Tibial nerve (tissue), 4 donors: ENCODE measurements around the gene RAB4B. TPM values are rescaled to one million over a fixed set of nuclear protein-coding genes. Genes with fewer than 3 reads are reported as not detected.

Experiments used
- DNase-seq, 2 donors: peaks; one replicate each; pipeline ENCODE4 v3.0.0-alpha.2; 2019; ENCODE audit warnings: low spot score in 2 of 2
- H3K27ac ChIP-seq, 4 donors: fragments of 200-600 bp; sonication (generic) in 3 of 4; one replicate each; pipeline ENCODE4 v1.5.1; 2017 to 2019; ENCODE audit warnings: mild to moderate bottlenecking in 1 of 4
- H3K27me3 ChIP-seq, 2 donors: fragments of 200-600 bp; sonication (generic) in 1 of 2; one replicate each; pipeline versions ENCODE4 v1.5.1 to v1.6.0; 2017 to 2019
- H3K36me3 ChIP-seq, 3 donors: fragments of 200-600 bp; sonication (generic); one replicate each; pipeline ENCODE4 v1.5.1; 2018 to 2019
- H3K4me1 ChIP-seq, 4 donors: fragments of 200-600 bp; sonication (generic) in 3 of 4; one replicate each; pipeline ENCODE4 v1.5.1; 2017 to 2019
- H3K4me3 ChIP-seq, 4 donors: fragments of 200-600 bp; sonication (generic) in 3 of 4; one replicate each; pipeline ENCODE4 v1.5.1; 2017 to 2019; ENCODE audit warnings: mild to moderate bottlenecking in 1 of 4, moderate library complexity in 1 of 4
- H3K9me3 ChIP-seq, 4 donors: fragments of 200-600 bp; sonication (generic) in 3 of 4; one replicate each; pipeline ENCODE4 v1.5.1; 2017 to 2019
- EP300 ChIP-seq, 2 donors: sonication (generic); formaldehyde crosslinking; IDR thresholded peaks; one replicate each; pipeline ENCODE4 v1.6.1; 2017; ENCODE audit warnings: antibody characterized with exemption in 2 of 2, mild to moderate bottlenecking in 1 of 2
- POLR2A ChIP-seq, 2 donors: fragments of 450-650 bp; IDR thresholded peaks; one replicate each; pipeline ENCODE4 v1.6.1; 2017; ENCODE audit warnings: antibody characterized with exemption in 2 of 2, mild to moderate bottlenecking in 2 of 2, moderate library complexity in 2 of 2
- WGBS, 2 donors: methylation state at CpG; one replicate each; pipeline ENCODE4 v1.1.5; 2018; 5-methylcytosine and 5-hydroxymethylcytosine counted together
- total RNA-seq, 4 donors: library from RNA; depleted of rRNA; stranded (reverse); fragments of >200 nt; gene quantifications; one replicate each; pipeline ENCODE4 v1.1.0, GENCODE V29; 2016
- TF ChIP-seq, protein P1 (sequence below), 5 experiments: fragments of 200-600 bp in 3 of 5; fragments of 450-650 bp in 2 of 5; sonication (generic) in 3 of 5; IDR thresholded peaks; one replicate each; pipeline ENCODE4 v1.5.1; 2016 to 2019; ENCODE audit warnings: antibody characterized with exemption in 5 of 5, mild to moderate bottlenecking in 3 of 5, moderate library complexity in 2 of 5

The RAB4B gene
- total RNA-seq, 4 donors from 2014 or later = 38.3 to 66.6 (median 52.0) TPM

DNA sequence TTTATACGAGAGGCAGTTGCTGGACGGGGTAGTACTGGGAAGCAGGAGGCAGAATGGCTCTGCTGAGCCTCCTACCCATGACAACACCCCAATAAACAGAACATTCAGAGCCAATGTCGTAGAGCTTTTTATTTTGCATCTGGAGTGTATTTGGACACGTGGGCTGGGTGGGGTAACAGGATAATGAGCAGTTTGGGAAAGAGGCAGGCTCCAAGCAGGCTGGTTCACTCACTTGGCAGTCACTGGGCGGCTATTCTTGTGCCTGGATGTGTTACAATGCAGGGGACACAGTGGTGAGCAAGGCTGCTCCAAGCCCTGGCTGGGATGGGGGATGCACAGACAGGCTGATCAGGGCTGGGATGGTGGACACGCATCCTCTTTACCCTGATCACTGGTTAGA is 37.3 kb upstream of the RAB4B start:
- peak; percentile 57 to 81 for DNase-seq
- Histone ChIP-seq H3K4me1 (peaks cover 0 to 51% (median 0%) of the 10 kb centered on the region in 4 donors), H3K9me3 (no peaks in the 10 kb centered on the region), H3K27ac (peak overlapping the region; percentile 20 to 83 (median 69)), H3K36me3 (peaks cover 3 to 78% (median 9%) of the 10 kb centered on the region in 3 donors), H3K27me3 (no peaks in the 10 kb centered on the region), H3K4me3 (peak overlapping the region in 1 of 4 donors; percentile 35)
- 33 to 64% methylated on average over 6 of the region's 6 CpGs for WGBS, 2 donors
- TF ChIP-seq EP300 (IDR thresholded peaks at IDR 0.05) = peak in 1 of 2 donors; percentile 76
- peak in 1 of 2 donors; percentile 32 for TF ChIP-seq POLR2A (IDR thresholded peaks at IDR 0.05)
- TF ChIP-seq, protein P1, sequence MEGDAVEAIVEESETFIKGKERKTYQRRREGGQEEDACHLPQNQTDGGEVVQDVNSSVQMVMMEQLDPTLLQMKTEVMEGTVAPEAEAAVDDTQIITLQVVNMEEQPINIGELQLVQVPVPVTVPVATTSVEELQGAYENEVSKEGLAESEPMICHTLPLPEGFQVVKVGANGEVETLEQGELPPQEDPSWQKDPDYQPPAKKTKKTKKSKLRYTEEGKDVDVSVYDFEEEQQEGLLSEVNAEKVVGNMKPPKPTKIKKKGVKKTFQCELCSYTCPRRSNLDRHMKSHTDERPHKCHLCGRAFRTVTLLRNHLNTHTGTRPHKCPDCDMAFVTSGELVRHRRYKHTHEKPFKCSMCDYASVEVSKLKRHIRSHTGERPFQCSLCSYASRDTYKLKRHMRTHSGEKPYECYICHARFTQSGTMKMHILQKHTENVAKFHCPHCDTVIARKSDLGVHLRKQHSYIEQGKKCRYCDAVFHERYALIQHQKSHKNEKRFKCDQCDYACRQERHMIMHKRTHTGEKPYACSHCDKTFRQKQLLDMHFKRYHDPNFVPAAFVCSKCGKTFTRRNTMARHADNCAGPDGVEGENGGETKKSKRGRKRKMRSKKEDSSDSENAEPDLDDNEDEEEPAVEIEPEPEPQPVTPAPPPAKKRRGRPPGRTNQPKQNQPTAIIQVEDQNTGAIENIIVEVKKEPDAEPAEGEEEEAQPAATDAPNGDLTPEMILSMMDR (IDR thresholded peaks at IDR 0.05) = no peak

DNA sequence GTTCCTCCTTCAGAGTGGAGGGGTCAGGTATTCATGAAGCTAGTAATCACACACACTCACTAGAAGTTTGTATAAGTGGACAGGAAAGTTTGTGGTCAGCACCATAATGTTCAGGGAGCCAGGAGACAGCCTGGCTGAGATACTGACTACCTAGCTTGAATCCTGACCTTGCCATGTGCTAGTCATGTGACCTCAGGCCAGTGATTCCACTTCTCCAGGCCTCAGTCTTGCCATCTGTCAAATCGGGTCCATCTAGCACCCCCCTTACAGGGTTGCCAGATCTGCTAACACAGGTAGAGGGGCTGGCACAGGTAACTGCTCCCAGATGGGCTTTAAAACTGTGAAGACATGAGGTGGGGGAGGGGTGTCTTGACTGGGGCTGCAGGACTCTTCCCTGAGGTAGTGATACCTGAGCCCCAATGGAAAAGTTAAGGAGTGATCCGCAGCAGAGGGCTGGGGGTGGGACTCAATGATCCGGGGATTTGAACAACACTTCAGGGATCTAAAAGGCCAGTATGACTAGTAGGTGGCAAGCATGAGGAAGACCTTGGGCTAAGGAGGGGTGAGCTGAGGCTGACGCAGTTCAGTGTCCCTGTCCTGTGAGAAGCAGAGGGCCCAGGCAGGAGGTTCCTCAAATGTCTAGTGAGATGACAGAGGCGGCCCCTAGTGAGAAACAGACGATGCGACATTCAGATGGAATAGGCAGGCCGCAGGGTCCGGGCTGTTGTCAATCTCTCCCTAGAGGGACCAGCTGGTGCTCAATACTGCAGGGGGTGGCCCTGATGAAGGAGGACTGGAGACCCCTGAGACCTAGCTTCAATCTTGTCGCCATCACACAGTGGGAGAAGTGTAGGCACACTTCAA is 36.3 kb upstream of the RAB4B start:
- TF ChIP-seq POLR2A (IDR thresholded peaks at IDR 0.05) (no peak), EP300 (IDR thresholded peaks at IDR 0.05) (no peak)
- TF ChIP-seq, protein P1 (IDR thresholded peaks at IDR 0.05) = no peak
- H3K9me3 ChIP-seq = no peaks in the 10 kb centered on the region
- DNase-seq = no peak
- 67 to 74% methylated on average over 10 of the region's 10 CpGs for WGBS, 2 donors
- peaks cover 0 to 68% (median 4%) of the 10 kb centered on the region in 3 donors for H3K36me3 ChIP-seq
- H3K4me1 ChIP-seq = peaks cover 0 to 51% (median 0%) of the 10 kb centered on the region in 4 donors
- no peaks in the 10 kb centered on the region for H3K27me3 ChIP-seq
- peak overlapping the region in 3 of 4 donors; percentile 58 to 83 (median 80) for H3K27ac ChIP-seq
- H3K4me3 ChIP-seq = no peak overlapping the region

DNA sequence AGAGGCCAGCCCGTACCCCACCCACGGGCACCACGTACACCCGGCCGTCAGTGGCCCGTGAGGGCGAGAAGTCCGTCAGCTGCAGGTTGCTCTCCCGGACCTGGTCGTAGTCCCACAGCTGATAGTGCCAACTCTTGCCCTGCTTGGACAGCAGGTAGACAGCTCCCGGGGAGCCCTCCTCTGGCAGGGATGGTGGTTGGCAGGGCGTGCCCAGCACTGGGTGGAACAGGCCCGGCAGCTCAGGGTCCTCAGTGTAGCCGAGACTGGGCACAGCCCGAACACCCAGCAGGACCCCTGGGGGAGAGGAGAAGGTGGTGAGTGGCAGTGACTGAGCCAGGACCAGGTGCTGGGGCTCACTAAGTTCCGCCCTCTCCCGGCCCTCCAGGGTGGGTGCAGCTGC is 35.6 kb upstream of the RAB4B start:
- 87 to 90% methylated on average over 10 to 17 of the region's 17 CpGs for WGBS, 2 donors
- Histone ChIP-seq H3K27ac (peak overlapping the region in 1 of 4 donors; percentile 80), H3K9me3 (no peaks in the 10 kb centered on the region), H3K36me3 (peaks cover 0 to 61% (median 0%) of the 10 kb centered on the region in 3 donors), H3K4me3 (no peak overlapping the region), H3K27me3 (no peaks in the 10 kb centered on the region), H3K4me1 (peaks cover 0 to 51% (median 0%) of the 10 kb centered on the region in 4 donors)
- no peak for DNase-seq
- TF ChIP-seq, protein P1 (IDR thresholded peaks at IDR 0.05) = no peak
- TF ChIP-seq POLR2A (IDR thresholded peaks at IDR 0.05) (no peak), EP300 (IDR thresholded peaks at IDR 0.05) (no peak)

DNA sequence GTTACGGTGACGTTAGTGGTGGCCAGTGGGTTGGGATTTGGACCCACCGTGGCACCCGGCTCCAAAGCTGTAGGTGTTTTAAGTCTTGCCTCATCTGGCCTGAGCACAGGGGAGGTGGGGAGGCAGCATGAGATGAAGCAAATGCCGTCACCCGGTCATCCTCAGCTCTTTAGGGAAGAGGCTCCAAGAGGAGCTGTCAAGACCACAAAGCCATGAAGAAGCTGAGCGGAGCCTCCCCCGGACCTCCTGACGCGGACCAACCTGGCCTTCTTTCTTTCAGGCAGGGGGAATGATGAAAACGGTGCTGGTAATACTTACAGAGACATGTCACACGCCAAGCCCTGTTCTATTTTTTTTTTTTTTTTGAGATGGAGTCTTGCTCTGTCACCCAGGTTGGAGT is 35.2 kb upstream of the RAB4B start:
- TF ChIP-seq POLR2A (IDR thresholded peaks at IDR 0.05) (no peak), EP300 (IDR thresholded peaks at IDR 0.05) (no peak)
- TF ChIP-seq, protein P1 (IDR thresholded peaks at IDR 0.05) = no peak
- H3K9me3 ChIP-seq = no peaks in the 10 kb centered on the region

DNA sequence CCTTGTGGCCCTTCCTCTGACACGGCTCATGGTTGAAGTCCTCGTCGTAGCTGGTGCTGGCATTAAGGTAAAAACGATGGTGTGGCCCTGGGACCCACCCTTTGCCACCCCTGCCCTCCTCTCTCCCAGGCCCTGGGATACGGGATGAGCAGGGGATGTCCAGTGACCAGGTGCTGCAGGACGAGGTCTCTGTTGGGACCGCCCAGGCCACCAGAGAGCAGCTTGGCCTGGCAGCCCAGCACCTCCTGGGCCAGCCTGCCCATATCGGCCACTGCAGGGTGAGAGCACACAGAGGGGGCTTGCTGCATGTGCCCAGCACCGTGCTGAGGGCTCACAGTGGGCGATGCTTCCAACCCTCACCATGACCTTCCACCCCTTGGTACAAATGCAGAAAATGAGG is 34.1 kb upstream of the RAB4B start:
- H3K27ac ChIP-seq = peak overlapping the region in 1 of 4 donors; percentile 50
- TF ChIP-seq, protein P1 (IDR thresholded peaks at IDR 0.05) = no peak
- TF ChIP-seq EP300 (IDR thresholded peaks at IDR 0.05) = no peak
- no peak for TF ChIP-seq POLR2A (IDR thresholded peaks at IDR 0.05)
- H3K4me1 ChIP-seq = peaks cover 0 to 56% (median under 1%) of the 10 kb centered on the region in 4 donors
- H3K4me3 ChIP-seq = no peak overlapping the region
- DNase-seq = no peak
- H3K9me3 ChIP-seq = no peaks in the 10 kb centered on the region
- H3K27me3 ChIP-seq = no peaks in the 10 kb centered on the region
- WGBS, 2 donors = 89 to 96% methylated on average over 9 to 10 of the region's 10 CpGs
- H3K36me3 ChIP-seq = peaks cover 0 to 46% (median 0%) of the 10 kb centered on the region in 3 donors

More for the DNA sequence above, 35.2 kb upstream of the RAB4B start:
- DNase-seq = no peak
- WGBS, 2 donors = 88 to 91% methylated on average over 10 to 12 of the region's 12 CpGs
- H3K27ac ChIP-seq = peak overlapping the region in 1 of 4 donors; percentile 80
- H3K36me3 ChIP-seq = peaks cover 0 to 57% (median 0%) of the 10 kb centered on the region in 3 donors
- no peak overlapping the region for H3K4me3 ChIP-seq
- peaks cover 0 to 51% (median 0%) of the 10 kb centered on the region in 4 donors for H3K4me1 ChIP-seq
- no peaks in the 10 kb centered on the region for H3K27me3 ChIP-seq
